HFF-Myc (cell line): ENCODE measurements around the gene UQCRHL.

Source experiments
- DNase-seq: peaks from one replicate; pipeline ENCODE4 v3.0.0-alpha.2; 2011; ENCODE audit warnings: low read depth; ENCODE audit errors: extremely low read depth
- H3K4me3 ChIP-seq: replicated peaks from 2 replicates; pipeline ENCODE4 v1.5.1; 2011; ENCODE audit warnings: low read depth, mild to moderate bottlenecking, control low read depth, low read length
- TF ChIP-seq, protein P1 (sequence below): IDR thresholded peaks from 2 replicates; pipeline ENCODE4 v1.5.1; 2012; ENCODE audit warnings: mild to moderate bottlenecking, low read depth, low read length, control low read depth; ENCODE audit errors: missing control alignments

The UQCRHL gene

DNA sequence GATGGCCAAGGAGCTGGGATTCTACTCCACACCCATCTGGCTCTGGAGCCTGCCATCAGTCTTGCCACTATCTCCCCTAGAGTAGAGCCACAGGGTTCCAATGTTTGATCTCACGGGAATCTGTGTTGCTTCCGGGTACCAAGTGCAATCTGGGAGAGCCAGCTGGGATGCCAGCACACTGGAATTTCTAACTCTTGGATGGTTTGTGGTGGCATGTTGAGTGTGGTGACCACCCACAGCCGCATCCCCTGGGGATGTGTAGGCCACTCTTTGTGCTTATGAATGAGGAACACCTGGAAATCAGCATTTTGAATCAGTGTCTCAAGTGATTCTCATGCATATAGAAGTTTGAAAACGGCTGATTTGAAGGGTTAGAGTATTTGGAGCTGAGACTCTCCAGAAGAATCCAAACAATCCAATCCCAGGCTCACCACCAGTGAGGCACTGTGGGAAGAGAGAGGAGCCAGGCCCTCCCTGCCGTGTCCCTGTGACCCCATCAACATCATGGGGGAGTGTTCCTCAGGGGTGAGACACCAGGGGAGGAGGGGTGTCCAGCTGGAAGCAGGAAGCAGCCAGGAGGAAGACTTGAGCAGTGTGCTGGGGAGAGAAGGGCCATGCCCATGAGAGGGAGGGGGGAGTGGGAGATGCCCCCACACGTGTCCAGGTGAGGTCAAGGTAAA is 35.5 kb downstream of the UQCRHL start:
- DNase-seq = no peak
- TF ChIP-seq, protein P1, sequence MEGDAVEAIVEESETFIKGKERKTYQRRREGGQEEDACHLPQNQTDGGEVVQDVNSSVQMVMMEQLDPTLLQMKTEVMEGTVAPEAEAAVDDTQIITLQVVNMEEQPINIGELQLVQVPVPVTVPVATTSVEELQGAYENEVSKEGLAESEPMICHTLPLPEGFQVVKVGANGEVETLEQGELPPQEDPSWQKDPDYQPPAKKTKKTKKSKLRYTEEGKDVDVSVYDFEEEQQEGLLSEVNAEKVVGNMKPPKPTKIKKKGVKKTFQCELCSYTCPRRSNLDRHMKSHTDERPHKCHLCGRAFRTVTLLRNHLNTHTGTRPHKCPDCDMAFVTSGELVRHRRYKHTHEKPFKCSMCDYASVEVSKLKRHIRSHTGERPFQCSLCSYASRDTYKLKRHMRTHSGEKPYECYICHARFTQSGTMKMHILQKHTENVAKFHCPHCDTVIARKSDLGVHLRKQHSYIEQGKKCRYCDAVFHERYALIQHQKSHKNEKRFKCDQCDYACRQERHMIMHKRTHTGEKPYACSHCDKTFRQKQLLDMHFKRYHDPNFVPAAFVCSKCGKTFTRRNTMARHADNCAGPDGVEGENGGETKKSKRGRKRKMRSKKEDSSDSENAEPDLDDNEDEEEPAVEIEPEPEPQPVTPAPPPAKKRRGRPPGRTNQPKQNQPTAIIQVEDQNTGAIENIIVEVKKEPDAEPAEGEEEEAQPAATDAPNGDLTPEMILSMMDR = no peak
- no peak overlapping the region for H3K4me3 ChIP-seq

DNA sequence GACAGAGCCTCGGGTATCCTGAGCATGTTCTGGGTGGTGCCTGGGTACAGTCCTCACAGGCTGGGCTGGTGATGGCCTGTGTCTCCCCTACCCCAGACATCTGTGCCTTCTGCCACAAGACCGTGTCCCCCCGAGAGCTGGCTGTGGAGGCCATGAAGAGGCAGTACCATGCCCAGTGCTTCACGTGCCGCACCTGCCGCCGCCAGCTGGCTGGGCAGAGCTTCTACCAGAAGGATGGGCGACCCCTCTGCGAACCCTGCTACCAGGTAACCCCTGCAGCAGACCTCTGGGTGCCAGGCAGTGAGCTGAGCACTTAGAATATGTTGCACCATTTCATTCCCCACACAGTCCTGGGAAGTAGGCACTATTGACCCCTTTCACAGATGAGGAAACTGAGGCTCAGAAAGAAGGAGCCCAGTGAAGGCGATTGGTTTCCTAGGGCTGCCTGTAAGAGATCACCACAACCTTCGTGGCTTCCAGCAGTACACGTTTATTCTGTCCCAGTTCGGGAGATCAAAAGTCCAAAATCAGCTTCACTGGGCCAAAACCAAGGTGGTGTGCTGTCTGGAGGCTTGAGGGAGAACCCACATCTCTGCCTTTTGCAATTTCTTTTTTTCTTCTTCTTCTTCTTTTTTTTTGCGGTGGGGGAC is 37.0 kb downstream of the UQCRHL start:
- no peak overlapping the region for H3K4me3 ChIP-seq
- DNase-seq = no peak
- TF ChIP-seq, protein P1 = no peak

DNA sequence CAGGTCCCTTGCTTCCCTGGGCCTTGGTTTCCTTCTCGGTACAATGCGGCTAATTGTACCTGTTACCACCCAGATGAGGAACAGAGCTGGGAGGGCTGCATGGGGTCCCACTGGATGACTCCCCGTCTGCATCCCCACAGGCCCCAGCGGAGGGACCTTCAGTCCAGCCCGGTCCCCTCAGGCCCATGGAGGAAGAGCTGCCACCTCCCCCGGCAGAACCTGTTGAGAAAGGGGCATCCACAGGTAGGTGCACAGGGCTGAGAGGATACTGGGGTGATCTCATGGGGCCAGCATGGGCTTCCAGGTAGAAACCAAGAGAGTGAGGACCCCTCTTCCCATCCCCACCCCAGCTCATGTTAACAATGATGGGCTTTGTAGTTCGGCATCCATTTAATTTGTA is 39.1 kb downstream of the UQCRHL start:
- DNase-seq = no peak
- H3K4me3 ChIP-seq = no peak overlapping the region
- TF ChIP-seq, protein P1 = no peak

DNA sequence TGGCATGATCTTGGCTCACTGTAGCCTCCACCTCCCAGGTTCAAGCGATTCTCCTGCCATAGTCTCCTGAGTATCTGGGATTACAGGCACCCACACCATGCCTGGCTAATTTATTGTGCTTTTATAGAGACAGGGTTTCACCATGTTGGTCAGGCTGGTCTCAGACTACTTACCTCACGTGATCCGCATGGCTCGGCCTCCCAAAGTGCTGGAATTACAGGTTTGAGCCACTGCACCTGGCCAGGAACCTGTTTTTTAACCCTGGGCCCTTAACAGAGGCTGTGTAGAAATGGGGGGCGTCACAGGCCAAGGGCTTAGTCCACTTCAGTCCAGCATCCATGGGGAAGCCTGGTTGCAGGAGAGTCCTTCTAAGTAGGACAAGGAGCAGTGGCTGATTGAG is 39.5 kb downstream of the UQCRHL start:
- TF ChIP-seq, protein P1 = no peak
- no peak for DNase-seq
- H3K4me3 ChIP-seq = no peak overlapping the region

DNA sequence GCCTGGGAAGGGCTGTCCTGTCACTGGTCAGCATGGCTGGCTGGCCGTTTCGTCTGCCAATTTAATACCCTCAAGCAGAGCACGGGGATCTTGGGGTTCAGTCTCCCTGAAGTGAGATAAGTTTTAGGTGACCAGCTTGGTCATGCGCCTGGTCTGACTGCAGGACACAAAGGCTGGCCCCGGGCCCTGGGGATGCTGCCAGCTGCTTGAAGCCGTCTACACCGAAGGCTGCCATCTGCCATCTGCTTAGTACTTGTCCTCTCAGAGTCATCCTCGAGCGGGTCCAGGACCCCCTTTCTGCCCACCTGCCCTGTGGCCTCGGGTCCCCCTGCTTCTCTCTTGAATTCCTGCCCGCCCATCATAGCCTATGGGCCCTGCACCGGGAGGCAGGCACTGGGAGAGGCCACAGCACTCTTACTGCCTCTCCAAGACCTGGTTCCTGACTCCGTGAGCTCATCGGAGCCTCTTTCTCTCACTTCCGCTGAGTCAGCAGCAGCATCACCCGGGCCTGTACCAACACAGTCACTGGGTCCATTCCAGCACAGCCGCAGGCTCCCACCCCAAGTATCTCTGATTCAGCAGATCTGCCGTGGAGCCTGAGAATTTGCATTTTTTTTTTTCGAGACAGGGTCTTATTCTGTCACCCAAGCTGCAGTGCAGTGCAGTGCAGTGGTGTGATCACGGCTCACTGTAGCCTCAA is 41.8 kb downstream of the UQCRHL start:
- no peak for DNase-seq
- TF ChIP-seq, protein P1 = no peak
- no peak overlapping the region for H3K4me3 ChIP-seq

DNA sequence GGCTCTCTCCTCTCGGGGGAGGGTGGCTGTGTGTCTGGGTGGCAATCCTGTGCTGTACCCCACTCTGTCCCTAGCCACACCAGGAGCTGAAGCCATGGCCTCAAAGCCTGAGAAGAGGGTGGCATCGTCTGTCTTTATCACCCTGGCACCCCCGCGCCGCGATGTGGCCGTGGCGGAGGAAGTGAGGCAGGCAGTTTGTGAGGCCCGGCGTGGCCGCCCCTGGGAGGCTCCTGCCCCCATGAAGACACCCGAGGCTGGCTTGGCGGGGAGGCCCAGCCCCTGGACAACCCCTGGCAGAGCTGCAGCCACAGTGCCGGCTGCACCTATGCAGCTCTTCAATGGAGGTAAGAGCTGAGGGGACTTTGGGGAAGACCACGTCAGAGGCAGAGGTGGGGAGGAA is 42.6 kb downstream of the UQCRHL start:
- TF ChIP-seq, protein P1 = no peak
- no peak overlapping the region for H3K4me3 ChIP-seq
- no peak for DNase-seq
